LoVo (cell line): ENCODE measurements around the gene DEFB128.

Experiments used
- DNase-seq: peaks from one replicate; pipeline ENCODE4 v3.0.0-alpha.2; 2016; ENCODE audit warnings: low spot score

DEFB128 gene

DNA sequence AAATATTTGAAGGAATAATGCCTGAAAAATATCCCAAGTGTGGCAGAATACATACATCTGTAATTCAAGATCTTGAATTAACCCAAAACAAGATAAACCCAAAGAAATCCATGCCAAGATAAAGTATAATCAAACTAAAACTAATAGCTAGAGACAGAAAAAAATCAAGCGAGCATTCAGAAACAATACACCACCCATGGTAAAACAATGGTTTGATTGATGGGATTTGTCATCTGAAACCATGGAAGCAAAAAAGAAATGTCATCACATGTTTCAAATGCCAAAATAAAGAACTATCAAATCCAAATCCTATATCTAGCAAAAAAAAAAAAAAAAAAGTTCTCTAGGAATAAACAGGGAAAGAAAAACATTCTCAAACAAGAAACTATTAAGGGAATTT lies 37.4 kb downstream of the DEFB128 start:
- no peak for DNase-seq

- no peak for DNase-seq
These were observed 43.6 kb downstream of the DEFB128 start for GRCh38 chr20:145877-146276.

DNA sequence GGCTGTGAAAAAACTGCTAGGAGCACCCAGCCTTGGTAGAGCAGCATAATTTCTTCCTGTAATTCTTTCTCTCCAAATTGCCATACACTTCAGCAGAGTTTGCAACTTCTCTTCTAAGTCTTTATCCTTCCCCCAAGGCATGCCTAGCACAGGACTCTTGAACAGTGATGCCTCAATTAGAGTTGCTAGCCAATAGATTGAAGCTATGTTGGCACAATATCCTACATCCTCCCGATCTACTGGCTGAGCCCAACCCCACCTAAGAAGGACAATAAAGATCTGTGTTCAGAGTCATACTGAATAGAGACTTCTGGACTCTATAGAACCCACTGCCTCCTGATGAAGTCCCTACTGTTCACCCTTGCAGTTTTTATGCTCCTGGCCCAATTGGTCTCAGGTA lies 47.2 kb downstream of the DEFB128 start, which contains the start of gene DEFB126:
TSS of gene DEFB126 (plus strand) at position 301 of the 400 bp plus-strand sequence. CDS start at position 340, 39 bp downstream.
- no peak for DNase-seq
